Measurements from ENCODE around the gene PEAK1.
A peak's percentile ranks its signal among the peaks of the same experiment; 100 is the strongest.
"Not testable (repeated sequence)": the region's sequence is repeated elsewhere in the genome, so short reads cannot be mapped to it uniquely, and the experiment has no call there.

PEAK1 gene

DNA sequence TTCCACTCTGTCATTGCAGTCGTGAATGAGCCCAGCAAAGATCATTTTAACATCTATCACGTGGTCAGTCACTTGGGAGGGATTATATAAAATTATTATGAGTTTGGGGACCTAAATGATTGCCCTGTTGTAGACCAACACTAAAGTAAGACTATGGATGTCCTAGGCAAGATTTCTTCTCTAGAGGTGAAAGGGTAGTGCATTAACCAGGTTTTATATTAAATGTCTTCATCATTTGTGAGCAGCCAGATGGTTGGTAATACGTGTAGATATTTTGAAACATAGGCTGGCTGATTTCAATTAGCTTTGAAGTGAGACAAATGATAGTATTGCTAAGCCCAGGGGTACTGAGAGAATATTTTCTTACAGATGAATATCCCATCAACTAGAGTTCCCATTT lies 198.7 kb downstream of the PEAK1 start:
- DNase-seq = no peak

GRCh38 chr15:77219841-77220240 lies 200.1 kb downstream of the PEAK1 start:
- DNase-seq = no peak

DNA sequence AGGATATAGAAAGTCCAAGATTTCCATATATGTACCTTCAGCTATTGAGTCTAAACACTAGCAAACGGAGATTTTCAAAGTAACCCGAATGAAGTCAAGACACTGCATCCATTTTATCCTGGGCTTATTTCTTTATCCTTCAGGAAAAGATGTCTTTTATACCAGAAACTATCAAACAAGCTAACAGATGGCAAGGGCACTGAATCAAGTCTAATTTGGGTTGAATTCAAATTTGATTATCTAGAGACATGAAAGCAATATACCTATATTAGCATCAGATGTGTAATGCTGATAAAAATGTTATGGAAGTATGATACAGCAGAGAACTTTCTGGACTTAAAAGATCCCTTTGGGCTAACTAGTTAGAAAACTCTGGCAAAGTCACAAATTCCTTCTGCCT lies 210.7 kb downstream of the PEAK1 start:
- DNase-seq = no peak

- DNase-seq = no peak
These were observed 211.7 kb downstream of the PEAK1 start for GRCh38 chr15:77208241-77208640.

DNA sequence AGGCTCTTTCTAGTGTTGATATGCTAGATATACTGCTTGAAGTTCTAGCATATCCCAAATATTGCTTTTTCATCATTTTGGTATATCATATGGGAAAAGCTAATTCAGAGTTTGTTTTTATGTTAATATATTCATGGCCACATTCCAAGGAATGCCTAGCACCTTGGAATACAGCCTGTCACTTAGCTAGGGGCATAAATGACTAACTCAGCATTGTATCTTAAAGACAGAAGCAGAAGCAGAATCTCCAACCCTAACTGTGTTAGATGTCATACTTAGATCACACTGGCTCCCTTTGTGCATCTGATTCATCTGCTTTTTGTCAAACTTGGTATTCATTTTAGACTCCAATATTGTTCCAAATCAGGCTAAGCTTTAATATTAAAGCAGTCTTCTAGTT lies 218.2 kb downstream of the PEAK1 start:
- DNase-seq = no peak

GRCh38 chr15:77196381-77196780 lies 223.5 kb downstream of the PEAK1 start:
- no peak for DNase-seq

DNA sequence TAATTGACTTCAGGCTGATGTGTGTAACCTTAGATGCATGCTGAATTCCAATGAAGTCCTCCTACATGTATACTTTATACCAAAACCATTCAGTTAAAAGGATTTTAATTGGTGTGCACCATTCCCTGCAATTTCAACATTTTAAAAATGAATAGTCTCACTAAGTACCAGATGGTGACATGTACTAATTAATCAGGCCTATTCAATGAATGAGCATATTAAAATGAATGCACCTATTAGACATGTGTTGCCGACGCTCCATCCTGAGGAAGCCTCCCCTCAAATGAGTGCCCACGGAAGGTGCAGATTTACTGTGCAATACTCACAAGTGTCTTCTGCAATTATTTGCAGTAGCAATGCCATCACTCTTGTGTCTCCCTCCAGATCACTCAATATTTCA lies 224.3 kb downstream of the PEAK1 start:
- no peak for DNase-seq

DNA sequence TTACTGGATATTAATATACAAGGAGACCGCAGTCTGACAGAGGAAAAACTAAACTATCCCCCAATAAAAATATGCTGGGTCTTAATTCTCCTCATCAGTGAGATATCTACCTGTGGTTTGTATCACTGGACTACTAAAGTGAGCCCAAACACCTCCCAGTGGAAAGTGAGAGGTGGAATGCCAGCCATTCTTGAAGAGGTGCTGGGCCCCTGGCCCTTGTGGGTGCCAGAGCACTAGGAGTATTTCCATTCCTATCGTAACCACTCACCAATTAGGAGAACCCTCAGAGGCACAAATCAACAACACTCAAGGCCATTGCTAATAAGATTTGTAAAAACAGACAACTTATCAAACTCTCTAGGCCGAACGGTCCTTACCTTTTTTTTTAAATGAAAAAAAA lies 227.5 kb downstream of the PEAK1 start:
- no peak for DNase-seq

GRCh38 chr15:77191230-77191834 lies 228.6 kb downstream of the PEAK1 start:
- DNase-seq = no peak

GRCh38 chr15:77187751-77188464 lies 232.0 kb downstream of the PEAK1 start:
- no peak for DNase-seq

GRCh38 chr15:77186594-77187011 lies 233.3 kb downstream of the PEAK1 start:
- DNase-seq = no peak

- no peak for DNase-seq
These were observed 234.6 kb downstream of the PEAK1 start for GRCh38 chr15:77185242-77185785.

DNA sequence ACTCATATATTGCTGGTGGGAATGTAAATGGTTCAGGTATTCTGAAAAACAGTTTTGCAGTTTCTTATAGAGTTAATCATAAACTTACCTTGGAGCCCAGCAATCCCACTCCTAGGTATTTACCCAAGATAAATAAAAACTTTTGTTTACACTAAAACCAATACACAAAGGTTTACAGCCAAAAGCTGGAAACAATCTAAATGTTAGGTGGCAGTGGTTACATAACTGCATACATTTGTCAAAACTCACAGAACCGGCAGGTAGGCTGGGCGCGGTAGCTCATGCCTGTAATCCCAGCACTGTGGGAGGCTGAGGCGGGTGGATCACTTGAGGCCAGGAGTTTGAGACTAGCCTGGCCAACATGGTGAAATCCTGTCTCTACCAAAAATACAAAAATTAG lies 235.6 kb downstream of the PEAK1 start:
- not testable (repeated sequence) for DNase-seq

- DNase-seq = no peak
These were observed 236.8 kb downstream of the PEAK1 start for GRCh38 chr15:77183066-77183465.

GRCh38 chr15:77181305-77182074 lies 238.4 kb downstream of the PEAK1 start:
- DNase-seq = peak; percentile 57

DNA sequence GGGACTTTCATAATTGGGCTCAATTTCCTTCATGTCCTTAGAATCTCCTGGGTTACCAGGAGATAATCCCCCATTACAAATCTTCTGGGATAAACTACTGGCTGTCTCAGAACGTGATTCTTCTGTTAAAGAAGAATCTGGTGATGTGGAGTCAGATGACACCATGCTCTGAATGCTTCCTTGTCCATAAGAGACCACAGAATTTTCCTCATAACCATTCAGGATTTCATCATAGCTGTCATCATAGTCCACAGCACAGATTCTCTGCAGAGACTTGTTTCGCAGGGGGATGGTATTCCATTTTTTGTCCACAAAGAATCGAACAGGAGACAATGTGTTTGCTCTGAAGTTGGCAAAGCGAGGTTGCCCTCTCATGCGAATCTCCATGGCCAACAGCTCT lies 239.1 kb downstream of the PEAK1 start:
- no peak for DNase-seq

- no peak for DNase-seq
These were observed 239.6 kb downstream of the PEAK1 start for GRCh38 chr15:77180270-77180669.

DNA sequence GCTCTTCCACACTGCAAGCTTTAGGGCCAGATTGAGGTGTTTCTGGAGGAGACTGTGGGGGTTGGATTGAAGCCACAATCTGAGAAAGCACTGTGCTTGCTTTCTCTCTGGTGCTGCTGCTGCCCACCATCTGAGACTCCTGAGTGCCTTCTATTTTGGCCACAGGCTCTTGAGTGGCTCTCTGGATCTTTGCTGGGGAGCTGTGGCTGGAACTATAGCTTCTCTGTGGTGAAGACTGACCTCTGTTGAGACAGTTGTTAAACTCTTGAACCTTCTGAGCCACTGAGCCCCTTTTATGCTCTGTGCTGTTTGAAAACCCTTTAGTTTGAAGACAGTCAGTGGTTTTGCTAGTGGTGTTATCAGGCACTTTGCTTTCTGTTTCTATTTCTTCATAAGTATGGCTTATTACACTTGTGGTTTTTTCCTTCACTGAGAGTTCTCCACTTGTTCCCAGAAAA lies 240.3 kb downstream of the PEAK1 start:
- DNase-seq = no peak

DNA sequence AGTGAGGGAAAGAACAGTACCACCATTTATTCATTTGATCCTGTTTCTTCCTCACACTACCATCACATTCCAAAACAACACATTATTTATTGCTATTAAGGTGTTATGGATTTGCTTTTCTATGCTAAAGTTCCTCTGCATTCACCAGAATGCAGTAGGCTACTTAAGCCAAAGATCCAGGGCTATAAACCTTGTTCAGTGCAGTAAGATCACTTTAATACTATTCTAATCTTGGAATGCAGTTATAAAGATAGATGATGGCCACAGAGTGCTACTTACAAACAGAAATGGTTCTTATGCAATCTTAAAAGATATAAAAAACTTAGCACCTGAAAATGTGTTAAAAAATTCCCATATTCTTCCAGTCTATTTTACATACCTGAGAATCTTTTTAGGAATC lies 241.5 kb downstream of the PEAK1 start:
- DNase-seq = no peak

GRCh38 chr15:77176148-77176547 lies 243.8 kb downstream of the PEAK1 start:
- DNase-seq = not testable (repeated sequence)

DNA sequence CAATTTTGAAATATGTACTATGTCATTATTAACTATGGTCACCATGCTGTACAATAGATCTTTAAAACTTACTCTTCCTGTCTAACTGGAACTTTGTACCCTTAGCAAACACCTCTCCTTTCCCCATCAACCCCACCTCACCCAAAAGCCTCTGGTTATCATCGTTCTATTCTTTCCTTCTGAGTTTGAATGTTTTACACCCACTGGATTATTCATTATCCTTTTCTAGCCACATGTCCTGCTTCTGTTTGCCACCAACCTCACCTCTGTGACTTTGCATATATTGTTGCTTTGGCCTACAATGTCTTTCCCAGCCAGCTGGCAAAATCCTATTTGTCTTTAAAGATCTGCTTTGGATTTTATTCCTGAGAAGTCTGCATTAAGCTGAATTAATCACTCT lies 246.4 kb downstream of the PEAK1 start:
- no peak for DNase-seq

DNA sequence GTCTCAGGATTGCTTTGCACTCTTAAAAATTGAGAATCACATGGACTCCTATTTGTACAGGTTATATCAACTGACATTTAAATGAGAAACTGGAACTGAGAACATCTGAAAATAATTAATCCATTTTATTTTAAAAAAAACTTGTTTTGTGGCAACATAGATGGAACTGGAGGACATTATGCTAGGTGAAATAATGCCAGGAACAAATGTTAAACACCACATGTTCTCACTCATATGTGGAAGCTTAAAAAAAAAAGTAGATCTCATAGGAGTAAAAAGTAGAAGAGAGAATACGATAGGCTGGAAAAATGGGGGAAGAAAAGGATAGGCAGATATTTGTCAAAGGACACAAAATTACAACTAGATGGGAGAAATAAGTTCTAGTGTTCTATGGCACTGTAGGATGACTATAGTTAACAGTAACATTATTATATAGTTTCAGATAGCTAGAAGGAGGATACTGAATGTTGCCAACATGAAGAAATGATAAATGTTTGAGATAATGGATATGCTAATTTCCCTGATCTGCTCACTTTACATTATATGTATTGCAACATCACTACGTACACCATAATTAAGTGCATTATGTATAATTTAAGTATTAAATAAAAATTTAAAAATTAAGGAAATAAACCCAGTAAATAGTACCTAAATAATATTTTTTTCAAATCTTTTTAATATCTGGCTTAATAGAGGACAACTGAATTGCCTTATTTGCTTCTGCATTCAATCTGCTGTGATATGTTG lies 248.5 kb downstream of the PEAK1 start:
- no peak for DNase-seq

DNA sequence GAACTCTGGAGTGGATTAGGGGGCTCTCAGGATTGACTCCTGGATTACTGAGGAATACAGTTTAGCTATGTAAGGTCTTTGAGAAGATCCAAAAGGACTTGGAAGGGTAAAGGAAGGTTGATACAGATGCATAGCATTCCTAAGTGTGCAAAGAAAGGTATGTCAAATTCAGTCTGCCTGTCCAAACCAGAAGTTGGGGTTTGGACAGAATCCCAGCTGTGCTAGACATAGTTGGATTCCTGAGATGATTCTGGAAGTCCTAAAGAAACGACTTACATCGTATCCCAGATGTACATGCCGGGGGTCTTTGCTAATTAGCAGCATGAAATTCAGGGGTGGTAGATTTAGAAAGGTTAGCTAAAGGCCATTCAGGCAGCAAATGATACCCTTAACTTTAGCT lies 251.3 kb downstream of the PEAK1 start:
- DNase-seq = no peak

Data from activated CD8-positive, alpha-beta memory T cell treated with anti-CD3 and anti-CD28 coated beads, Interleukin-2, amount 50 U/mL, for 48 hours (primary cell).